Measurements from ENCODE around the gene SNTB2. TPM values are rescaled to one million over a fixed set of nuclear protein-coding genes. Genes with fewer than 3 reads are reported as not detected.

The SNTB2 gene
- total RNA-seq, 1 experiment from 2014 or later = 20.2 TPM

- H2BK20ac ChIP-seq (ENCODE audit: low read depth, low read length, poor library complexity, severe bottlenecking) = no peak overlapping the region
- H4K5ac ChIP-seq (ENCODE audit: insufficient read length, low read depth, low read length) = no peak overlapping the region
- H4K20me1 ChIP-seq (ENCODE audit: control insufficient read depth, insufficient read depth, insufficient read length) = peaks cover 2% of the 10 kb centered on the region
- H3K9me3 ChIP-seq (ENCODE audit: control insufficient read depth, low read depth, low read length) = no peaks in the 10 kb centered on the region
- Mint-ChIP-seq H3K4me3 (peak overlapping the region; percentile 83 to 88), H3K27me3 (ENCODE audit: low read depth) (no peaks in the 10 kb centered on the region; the same call in 1 of the 2 replicates), H3K27ac (no peak overlapping the region), H3K9me3 (no peaks in the 10 kb centered on the region), H3K4me1 (peaks cover 21 to 23% of the 10 kb centered on the region in 2 experiments), H3K36me3 (ENCODE audit: insufficient read depth in 1 of 3, low read depth in 3 of 3) (peaks cover 33 to 85% (median 68%) of the 10 kb centered on the region in 3 experiments)
- H3K79me1 ChIP-seq (ENCODE audit: insufficient read depth, low read depth, low read length, poor library complexity, severe bottlenecking) = peaks cover 5% of the 10 kb centered on the region
- no peak overlapping the region for H3K27ac ChIP-seq (ENCODE audit: insufficient read length, low read depth, low read length)
- H3K23ac ChIP-seq (ENCODE audit: insufficient read length, low read depth, low read length) = no peak overlapping the region
- H4K8ac ChIP-seq (replicated peaks; ENCODE audit: insufficient read length, low read depth, low read length) = no peak overlapping the region
- H2BK15ac ChIP-seq (ENCODE audit: low read depth, low read length) = no peak overlapping the region
- H3T11ph ChIP-seq (ENCODE audit: low read length) = no peak overlapping the region
- H3K27me3 ChIP-seq (ENCODE audit: insufficient read depth, low read length) = no peaks in the 10 kb centered on the region
- H3K14ac ChIP-seq (ENCODE audit: insufficient read depth, low read length) = no peak overlapping the region
- DNase-seq = no peak
- no peak overlapping the region for H2BK5ac ChIP-seq (ENCODE audit: insufficient read length, low read length)
- no peak overlapping the region for H3K56ac ChIP-seq (ENCODE audit: insufficient read length, low read depth, low read length)
- no peak overlapping the region for H4K91ac ChIP-seq (ENCODE audit: insufficient read length, low read depth, low read length)
- no peak for TF ChIP-seq CTCF (conservative IDR thresholded peaks at IDR 0.05)
- peaks cover 16% of the 10 kb centered on the region; the same call in 1 of the 2 replicates for H3K79me2 ChIP-seq (ENCODE audit: insufficient read depth, low read length)
- H3K23me2 ChIP-seq (ENCODE audit: insufficient read length, low read depth, low read length, poor library complexity, severe bottlenecking) = peaks cover 6% of the 10 kb centered on the region
- no peak overlapping the region for H2AFZ ChIP-seq (ENCODE audit: low read length)
- H3K4me2 ChIP-seq (ENCODE audit: insufficient read depth, insufficient read length, low read length) = no peak overlapping the region
- H2AK5ac ChIP-seq (ENCODE audit: insufficient read length, low read length) = no peak overlapping the region
- no CpG with 5 or more reads among the region's 14 CpGs for WGBS (ENCODE audit: extremely low coverage, insufficient read length, low lambda C conversion rate)
- H3K4ac ChIP-seq (ENCODE audit: low read depth, low read length) = no peak overlapping the region
- no peak overlapping the region for H3K18ac ChIP-seq (ENCODE audit: insufficient read length, low read depth, low read length)
- no peaks in the 10 kb centered on the region for H3K4me1 ChIP-seq (ENCODE audit: insufficient read depth, low read length)
- no peak overlapping the region for H2BK12ac ChIP-seq (ENCODE audit: insufficient read length, low read depth, low read length)
- H2BK120ac ChIP-seq (ENCODE audit: low read depth, low read length, poor library complexity, severe bottlenecking) = no peak overlapping the region
- H3K9ac ChIP-seq (ENCODE audit: extremely low read depth, insufficient read length, low read length) = no peak overlapping the region
Observed at GRCh38 chr16:69327585-69328310, 140.8 kb downstream of the SNTB2 start.
